CD4-positive, alpha-beta T cell treated with Interleukin-21 for 1 hour (primary cell): ENCODE data around the gene PDE8B.
"Not testable (repeated sequence)": the region's sequence is repeated elsewhere in the genome, so short reads cannot be mapped to it uniquely, and the experiment has no call there.

Experiments
- DNase-seq: peaks from one replicate; pipeline ENCODE4 v3.0.0-alpha.2; 2020

The PDE8B gene

GRCh38 chr5:77463905-77464304 is 253.4 kb downstream of the PDE8B start:
- DNase-seq: no peak

- not testable (repeated sequence) for DNase-seq
Measured at GRCh38 chr5:77468875-77469274, 258.4 kb downstream of the PDE8B start.

GRCh38 chr5:77475041-77475440 is 264.6 kb downstream of the PDE8B start:
- not testable (repeated sequence) for DNase-seq
